ENCODE data around the gene SIKE1.

DNA sequence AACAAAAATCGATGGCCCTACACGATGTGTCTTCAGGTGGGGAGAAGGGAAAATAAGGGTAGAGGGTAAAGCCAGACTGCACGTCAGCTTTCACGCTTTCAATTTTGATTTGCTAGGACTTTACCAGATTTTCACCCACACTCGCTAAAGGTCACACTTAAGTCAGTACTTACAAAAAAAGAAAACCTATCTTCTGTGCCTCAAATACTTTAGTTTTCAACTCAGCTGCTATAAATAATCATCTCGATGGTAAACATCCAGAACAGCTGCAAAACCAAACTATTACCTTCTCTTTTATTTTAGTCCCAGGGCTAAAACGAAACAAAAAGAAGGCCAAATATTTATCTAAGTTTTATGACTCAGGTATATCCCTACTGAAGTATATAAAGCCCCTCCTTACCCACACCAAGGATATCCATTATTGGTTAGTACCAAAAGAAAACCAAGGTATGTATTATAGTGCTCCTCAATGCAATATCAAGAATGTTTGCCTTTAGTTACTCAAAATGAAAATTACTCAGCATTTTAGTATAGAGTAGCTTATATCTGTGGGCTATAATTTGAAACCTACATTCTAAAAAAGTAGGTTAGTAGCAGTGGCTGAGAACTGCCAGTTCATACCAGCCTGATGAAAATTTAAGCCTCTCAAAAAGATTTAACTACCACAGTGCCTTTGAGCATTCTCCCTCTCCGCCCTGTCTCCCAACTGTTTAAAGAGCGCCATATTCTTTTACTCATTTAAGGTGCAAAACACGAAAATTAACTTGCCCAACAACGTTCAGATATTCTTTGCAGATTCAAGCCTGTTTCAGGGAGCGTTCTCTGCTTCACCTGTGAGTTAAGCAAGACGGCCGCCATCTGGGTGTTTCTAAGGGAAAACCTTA, 24.2 kb downstream of the SIKE1 start:
- no peak for TF ChIP-seq EZH2 (IDR thresholded peaks at IDR 0.05; ENCODE audit: borderline replicate concordance, low read depth, low read length, poor library complexity, severe bottlenecking)
- TF ChIP-seq, protein P1, sequence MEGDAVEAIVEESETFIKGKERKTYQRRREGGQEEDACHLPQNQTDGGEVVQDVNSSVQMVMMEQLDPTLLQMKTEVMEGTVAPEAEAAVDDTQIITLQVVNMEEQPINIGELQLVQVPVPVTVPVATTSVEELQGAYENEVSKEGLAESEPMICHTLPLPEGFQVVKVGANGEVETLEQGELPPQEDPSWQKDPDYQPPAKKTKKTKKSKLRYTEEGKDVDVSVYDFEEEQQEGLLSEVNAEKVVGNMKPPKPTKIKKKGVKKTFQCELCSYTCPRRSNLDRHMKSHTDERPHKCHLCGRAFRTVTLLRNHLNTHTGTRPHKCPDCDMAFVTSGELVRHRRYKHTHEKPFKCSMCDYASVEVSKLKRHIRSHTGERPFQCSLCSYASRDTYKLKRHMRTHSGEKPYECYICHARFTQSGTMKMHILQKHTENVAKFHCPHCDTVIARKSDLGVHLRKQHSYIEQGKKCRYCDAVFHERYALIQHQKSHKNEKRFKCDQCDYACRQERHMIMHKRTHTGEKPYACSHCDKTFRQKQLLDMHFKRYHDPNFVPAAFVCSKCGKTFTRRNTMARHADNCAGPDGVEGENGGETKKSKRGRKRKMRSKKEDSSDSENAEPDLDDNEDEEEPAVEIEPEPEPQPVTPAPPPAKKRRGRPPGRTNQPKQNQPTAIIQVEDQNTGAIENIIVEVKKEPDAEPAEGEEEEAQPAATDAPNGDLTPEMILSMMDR (conservative IDR thresholded peaks at IDR 0.05; ENCODE audit: low read depth, low read length): no peak

Data from A673 (cell line).